ENCODE measurements around the gene UQCRH. TPM values are rescaled to one million over a fixed set of nuclear protein-coding genes. Genes with fewer than 3 reads are reported as not detected.

UQCRH gene
- total RNA-seq, 1 donor from 2014 or later, result 240 TPM

Other genes with a start within 250 kb of the UQCRH start
- gene PIK3R3, start 171.1 kb upstream of the UQCRH start, total RNA-seq, result 22.0 TPM
- 137 TPM for gene TSPAN1, start 128.6 kb upstream of the UQCRH start, total RNA-seq
- gene P3R3URF, start 127.2 kb upstream of the UQCRH start, total RNA-seq, result not detected
- gene POMGNT1, start 105.3 kb upstream of the UQCRH start, total RNA-seq, result 83.3 TPM
- 2.4 TPM for gene LURAP1, start 100.4 kb upstream of the UQCRH start, total RNA-seq
- 0.81 TPM for gene RAD54L, start 55.9 kb upstream of the UQCRH start, total RNA-seq
- gene LRRC41, start 82 bp upstream of the UQCRH start, total RNA-seq, result 72.5 TPM
- 26.3 TPM for gene NSUN4, start 37.1 kb downstream of the UQCRH start, total RNA-seq
- 48.1 TPM for gene FAAH, start 90.6 kb downstream of the UQCRH start, total RNA-seq
- gene DMBX1, start 186.1 kb downstream of the UQCRH start, total RNA-seq, result not detected
- not detected for gene KNCN, start 247.9 kb downstream of the UQCRH start, total RNA-seq

All from mucosa of gallbladder (tissue), 1 donor.